Tibial nerve (tissue), 3 donors: Measurements from ENCODE around the gene MAMSTR.

ENCODE experiments used
- POLR2A ChIP-seq, 2 donors: fragments of 450-650 bp; IDR thresholded peaks; one replicate each; pipeline ENCODE4 v1.6.1; 2017; ENCODE audit warnings: antibody characterized with exemption in 2 of 2, mild to moderate bottlenecking in 2 of 2, moderate library complexity in 2 of 2
- TF ChIP-seq, protein P1 (sequence below), 5 experiments: fragments of 200-600 bp in 3 of 5; fragments of 450-650 bp in 2 of 5; sonication (generic) in 3 of 5; IDR thresholded peaks; one replicate each; pipeline ENCODE4 v1.5.1; 2016 to 2019; ENCODE audit warnings: antibody characterized with exemption in 5 of 5, mild to moderate bottlenecking in 3 of 5, moderate library complexity in 2 of 5

- no peak for TF ChIP-seq POLR2A (IDR thresholded peaks at IDR 0.05)
- TF ChIP-seq, protein P1, sequence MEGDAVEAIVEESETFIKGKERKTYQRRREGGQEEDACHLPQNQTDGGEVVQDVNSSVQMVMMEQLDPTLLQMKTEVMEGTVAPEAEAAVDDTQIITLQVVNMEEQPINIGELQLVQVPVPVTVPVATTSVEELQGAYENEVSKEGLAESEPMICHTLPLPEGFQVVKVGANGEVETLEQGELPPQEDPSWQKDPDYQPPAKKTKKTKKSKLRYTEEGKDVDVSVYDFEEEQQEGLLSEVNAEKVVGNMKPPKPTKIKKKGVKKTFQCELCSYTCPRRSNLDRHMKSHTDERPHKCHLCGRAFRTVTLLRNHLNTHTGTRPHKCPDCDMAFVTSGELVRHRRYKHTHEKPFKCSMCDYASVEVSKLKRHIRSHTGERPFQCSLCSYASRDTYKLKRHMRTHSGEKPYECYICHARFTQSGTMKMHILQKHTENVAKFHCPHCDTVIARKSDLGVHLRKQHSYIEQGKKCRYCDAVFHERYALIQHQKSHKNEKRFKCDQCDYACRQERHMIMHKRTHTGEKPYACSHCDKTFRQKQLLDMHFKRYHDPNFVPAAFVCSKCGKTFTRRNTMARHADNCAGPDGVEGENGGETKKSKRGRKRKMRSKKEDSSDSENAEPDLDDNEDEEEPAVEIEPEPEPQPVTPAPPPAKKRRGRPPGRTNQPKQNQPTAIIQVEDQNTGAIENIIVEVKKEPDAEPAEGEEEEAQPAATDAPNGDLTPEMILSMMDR (IDR thresholded peaks at IDR 0.05): no peak
These were observed 2.7 kb upstream of the MAMSTR start for GRCh38 chr19:48722196-48722708.
